GM19193 (cell line): ENCODE results near the gene ESAM.
A peak's percentile ranks its signal among the peaks of the same experiment; 100 is the strongest.

Source experiments
- POLR2A ChIP-seq: IDR thresholded peaks from 4 replicates; pipeline ENCODE4 v1.6.1; 2011; ENCODE audit not compliant: insufficient read depth, insufficient read length; ENCODE audit errors: extremely low read depth

ESAM gene

GRCh38 chr11:124791626-124792341 lies 29.7 kb upstream of the ESAM start:
- TF ChIP-seq POLR2A: no peak

- no peak for TF ChIP-seq POLR2A
Observed at GRCh38 chr11:124788521-124788920, 26.4 kb upstream of the ESAM start.

GRCh38 chr11:124784051-124784450 lies 22.0 kb upstream of the ESAM start:
- TF ChIP-seq POLR2A: no peak

- no peak for TF ChIP-seq POLR2A
Observed at GRCh38 chr11:124783002-124783401, 20.9 kb upstream of the ESAM start.

- no peak for TF ChIP-seq POLR2A
Observed at GRCh38 chr11:124779568-124779967, 17.5 kb upstream of the ESAM start.

- no peak for TF ChIP-seq POLR2A
Observed at GRCh38 chr11:124778281-124778680, 16.2 kb upstream of the ESAM start.

GRCh38 chr11:124776865-124777645 lies 15.0 kb upstream of the ESAM start:
- TF ChIP-seq POLR2A: no peak

GRCh38 chr11:124769806-124770774 lies 8.0 kb upstream of the ESAM start:
- TF ChIP-seq POLR2A: no peak

- no peak for TF ChIP-seq POLR2A
Observed at GRCh38 chr11:124768914-124769313, 6.8 kb upstream of the ESAM start.

GRCh38 chr11:124766156-124766555 lies 4.1 kb upstream of the ESAM start:
- TF ChIP-seq POLR2A: no peak

- TF ChIP-seq POLR2A: no peak
Observed at GRCh38 chr11:124763156-124763947, 1.3 kb upstream of the ESAM start.

- TF ChIP-seq POLR2A: no peak
Observed at GRCh38 chr11:124762624-124763155, 600 bp upstream of the ESAM start.

GRCh38 chr11:124761301-124762104 lies 587 bp downstream of the ESAM start:
- no peak for TF ChIP-seq POLR2A

- TF ChIP-seq POLR2A: no peak
Observed at GRCh38 chr11:124760806-124761205, 1.3 kb downstream of the ESAM start.

GRCh38 chr11:124760205-124760652 lies 1.9 kb downstream of the ESAM start:
- TF ChIP-seq POLR2A: peak; percentile 53
